Cardiac septum (tissue), 1 donor: ENCODE data around the gene BLVRA. TPM values are rescaled to one million over a fixed set of nuclear protein-coding genes. Genes with fewer than 3 reads are reported as not detected.

Source experiments
- DNase-seq: peaks from one replicate; pipeline ENCODE4 v3.0.0-alpha.2; 2020; ENCODE audit warnings: low spot score
- intact Hi-C: fragments of 100-400 bp; cut with DNase I; formaldehyde crosslinking; loops from one replicate; pipeline ENCODE4 v1.14.0; 2022
- total RNA-seq: library from RNA; stranded (reverse); fragmentation: NEBNext Ultra II Directional; extraction: Animal tissue kit (Norgen Biotek cat#: 25700); gene quantifications from one replicate; pipeline ENCODE4 v1.2.1, GENCODE V29; 2021
- donor health status: DM: no; HTN: no; CAD: no.

Gene BLVRA
- total RNA-seq, 1 donor from 2014 or later, result 48.6 TPM

- intact Hi-C loops, result loop anchor here (2.0 kb wide), 2 partner anchors 109 to 255 kb away; partner anchors contain the start of genes COA1 and STK17A
These were observed 79.8 kb downstream of the BLVRA start for GRCh38 chr7:43838201-43838658.

GRCh38 chr7:43843296-43843695, 84.8 kb downstream of the BLVRA start:
- intact Hi-C loops, result no loop called here
- no peak for DNase-seq

More at GRCh38 chr7:43838201-43838658, 79.8 kb downstream of the BLVRA start:
- DNase-seq, result no peak

- no peak for DNase-seq
- intact Hi-C loops, result no loop called here
These were observed 85.8 kb downstream of the BLVRA start for GRCh38 chr7:43844257-43844656.

DNA sequence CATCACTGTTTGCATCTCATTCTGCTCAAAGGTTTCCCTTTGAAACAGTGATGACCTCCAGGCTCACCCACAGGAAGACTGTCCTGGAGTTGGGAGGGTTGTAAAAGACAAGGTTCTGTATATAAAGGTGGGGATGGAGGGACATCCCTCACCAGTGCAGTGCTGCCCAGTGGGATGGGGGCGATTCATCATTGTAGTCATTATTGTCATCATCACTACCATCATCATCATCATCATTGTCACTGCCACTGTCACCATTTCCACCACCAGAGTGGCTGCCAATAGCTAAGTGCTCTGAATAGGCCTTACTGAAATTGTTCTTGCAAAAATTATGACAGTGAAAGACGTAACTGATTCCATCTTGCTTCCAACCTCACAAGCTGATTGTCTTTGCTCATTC, 86.2 kb downstream of the BLVRA start:
- intact Hi-C loops, result no loop called here
- no peak for DNase-seq

- intact Hi-C loops, result no loop called here
- DNase-seq, result no peak
These were observed 89.0 kb downstream of the BLVRA start for GRCh38 chr7:43847496-43847895.

GRCh38 chr7:43849047-43849446, 90.6 kb downstream of the BLVRA start:
- no peak for DNase-seq
- intact Hi-C loops, result no loop called here

GRCh38 chr7:43850348-43851116, 92.1 kb downstream of the BLVRA start:
- DNase-seq, result no peak
- intact Hi-C loops, result no loop called here

DNA sequence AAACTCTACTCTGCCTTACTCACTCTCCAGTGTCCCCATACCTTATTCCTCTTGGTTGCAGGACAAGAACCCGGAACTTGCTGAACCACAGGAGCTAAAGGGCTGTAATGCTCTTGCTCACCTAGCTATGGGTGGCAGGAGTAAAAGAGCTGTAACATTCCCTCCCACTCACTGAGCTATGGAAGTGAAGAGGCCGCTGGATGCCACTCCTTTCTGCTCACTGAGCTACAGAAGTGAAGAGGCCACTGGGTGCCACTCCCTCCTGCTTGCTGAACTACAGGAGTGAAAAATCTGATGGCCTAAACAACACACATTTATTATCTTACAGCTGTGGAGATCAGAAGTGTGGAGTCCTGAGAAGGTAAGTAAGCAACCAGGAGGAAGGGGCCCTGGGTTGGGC, 93.3 kb downstream of the BLVRA start:
- intact Hi-C loops, result no loop called here
- no peak for DNase-seq

DNA sequence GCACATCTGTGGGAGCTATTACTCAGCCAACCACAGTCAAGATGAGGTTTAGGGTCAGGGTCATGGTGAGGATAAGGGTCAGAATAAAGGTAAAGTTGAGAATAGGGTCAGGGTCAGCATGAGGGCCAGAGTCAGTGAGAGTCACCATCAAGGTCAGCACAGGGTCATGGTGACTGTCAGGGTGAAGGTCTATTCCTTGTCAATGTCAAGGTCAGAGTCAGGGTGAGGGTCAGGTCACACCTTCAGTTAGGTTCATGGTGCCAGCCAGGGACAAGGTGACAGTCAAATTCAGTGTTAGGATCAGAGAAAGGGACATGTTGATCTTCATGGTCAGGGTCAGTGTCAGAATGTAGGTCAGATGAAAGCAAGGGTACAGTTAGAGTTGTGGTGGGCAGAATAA, 96.7 kb downstream of the BLVRA start:
- DNase-seq, result no peak
- intact Hi-C loops, result no loop called here

DNA sequence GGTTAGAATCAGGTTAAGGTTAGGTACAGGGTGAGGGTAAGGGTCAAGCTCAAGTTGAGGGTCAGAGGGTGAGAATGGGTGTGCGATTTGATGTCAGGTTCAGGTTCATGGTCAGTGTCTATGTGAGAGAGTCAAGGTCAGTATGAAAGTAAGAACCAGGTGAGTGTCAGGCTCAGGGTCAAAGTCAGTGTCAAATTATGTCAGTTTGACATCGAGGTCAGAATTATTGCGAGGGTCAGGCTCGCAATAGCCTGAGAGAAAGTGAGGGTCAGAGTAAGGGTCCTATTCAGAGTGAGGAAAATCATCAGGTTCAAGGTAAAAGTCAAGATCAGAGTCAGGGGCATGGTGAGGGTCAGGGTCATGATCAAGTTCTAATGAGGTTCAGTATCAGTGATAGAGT, 97.8 kb downstream of the BLVRA start:
- intact Hi-C loops, result no loop called here
- no peak for DNase-seq

Other genes with a start within 250 kb of the BLVRA start
- 40.3 TPM for gene STK17A, start 175.6 kb upstream of the BLVRA start, total RNA-seq
- gene COA1, start 29.2 kb upstream of the BLVRA start, total RNA-seq, result 62.4 TPM
- gene MRPS24, start 110.8 kb downstream of the BLVRA start, total RNA-seq, result 101 TPM
- gene URGCP, start 147.9 kb downstream of the BLVRA start, total RNA-seq, result 40.0 TPM
- 34.9 TPM for gene UBE2D4, start 167.8 kb downstream of the BLVRA start, total RNA-seq
- gene SPDYE1, start 239.2 kb downstream of the BLVRA start, total RNA-seq, result 0.13 TPM